Heart right ventricle (tissue), 16 donors: ENCODE measurements around the gene SH3YL1. TPM values are rescaled to one million over a fixed set of nuclear protein-coding genes. Genes with fewer than 3 reads are reported as not detected.

Source experiments
- ATAC-seq, 8 donors: fragments of 200-7000 bp; cut with Tn5 transposase; one replicate each; pipeline ENCODE4 v1.9.1; 2020; ENCODE audit warnings: mild to moderate bottlenecking in 8 of 8, moderate library complexity in 8 of 8, moderate number of reproducible peaks in 1 of 8
- DNase-seq, 2 donors: peaks; one replicate each; pipeline ENCODE4 v3.0.0-alpha.2; 2020
- H3K27ac ChIP-seq, 10 donors: fragments of 200-600 bp; sonication (generic) in 2 of 10; one replicate each; pipeline versions ENCODE4 v1.5.0 to v1.8.0; 2020 to 2022; ENCODE audit warnings: mild to moderate bottlenecking in 3 of 10
- H3K27me3 ChIP-seq, 7 donors: fragments of 200-600 bp; one replicate each; pipeline ENCODE4 v1.8.0; 2021 to 2022; ENCODE audit warnings: mild to moderate bottlenecking in 2 of 7
- H3K36me3 ChIP-seq, 9 donors: fragments of 200-600 bp; sonication (generic) in 1 of 9; one replicate each; pipeline versions ENCODE4 v1.5.0 to v1.8.0; 2020 to 2022; ENCODE audit warnings: mild to moderate bottlenecking in 2 of 9
- H3K4me1 ChIP-seq, 9 donors: fragments of 200-600 bp; sonication (generic) in 1 of 9; one replicate each; pipeline versions ENCODE4 v1.5.0 to v1.8.0; 2020 to 2022; ENCODE audit warnings: mild to moderate bottlenecking in 4 of 9
- H3K4me3 ChIP-seq, 10 donors: fragments of 200-600 bp; sonication (generic) in 2 of 10; one replicate each; pipeline versions ENCODE4 v1.5.0 to v1.8.0; 2020 to 2022; ENCODE audit warnings: mild to moderate bottlenecking in 7 of 10, moderate library complexity in 2 of 10
- H3K9me3 ChIP-seq, 11 donors: fragments of 200-600 bp in 10 of 11; sonication (generic) in 2 of 11; one replicate each; pipeline versions ENCODE4 v1.5.0 to v1.8.0; 2013 to 2022; ENCODE audit warnings: mild to moderate bottlenecking in 2 of 11, control low read depth in 1 of 11, moderate library complexity in 1 of 11
- WGBS, 2 donors: extraction: QIAGEN DNeasy Blood & Tissue Kit; methylation state at CpG; one replicate each; pipeline ENCODE4 v1.1.7; 2013; ENCODE audit warnings: inconsistent platforms in 1 of 2; 5-methylcytosine and 5-hydroxymethylcytosine counted together
- intact Hi-C, 10 donors: fragments of 100-400 bp; cut with DNase I; formaldehyde crosslinking; loops; one replicate each; pipeline versions ENCODE4 v1.11.1 to v1.14.2; 2022
- polyA plus RNA-seq, 2 donors: library from polyadenylated mRNA; stranded (reverse); fragments of 200-250 nt; gene quantifications; one replicate each; pipeline ENCODE4 v1.2.3, GENCODE V29; 2013
- total RNA-seq, 10 donors: library from RNA; stranded (reverse); fragmentation: NEBNext Ultra II Directional in 3 of 10; extraction: Animal tissue kit (Norgen Biotek cat#: 25700) in 3 of 10; gene quantifications; one replicate each; pipeline versions ENCODE4 v1.2.1 to v1.2.4, GENCODE V29; 2021 to 2023
- TF ChIP-seq, protein P1 (sequence below), 9 donors: fragments of 200-600 bp; sonication (generic) in 2 of 9; IDR thresholded peaks; one replicate each; pipeline versions ENCODE4 v1.5.0 to v1.8.0; 2021 to 2022; ENCODE audit warnings: antibody characterized with exemption in 9 of 9, mild to moderate bottlenecking in 5 of 9, moderate library complexity in 1 of 9
- donor health status: Arrhythmogenic right ventricular cardiomyopathy.
- donor health status: ischemic (EF 13 %, LVEDD 7.1; RV severe dilation, severe dysfunction).
- donor health status: healthy with polysubstance abuse.
- donor health status: DM: no; HTN: yes; CAD: no.
- donor health status: DM: no; HTN: no; CAD: no.
- donor health status: ischemic (EF 25% LVEDD 6.9; RV normal size, moderate dysfunction).
- donor health status: ischemic (EF 25% LVEDD 5.7; RV mildly dilated, moderate dysfunction).
- donor health status: healthy.
- donor health status: DM: yes; HTN: yes; CAD: no.
- donor health status: Ischemic cardiomyopathy.
- donor health status: ischemic (EF 35%, LVEDD 5.7; RV mildly dilated, moderate dysfunction).
- donor health status: nonischemic (EF 11% LVEDD 7.7; RV severe dilation, severe dysfunction).
- donor health status: DM: yes; HTN: yes; CAD: no.
- donor health status: PGD.
- donor health status: ischemic (EF 29% LVEDD 5.4; RV normal size, mild dysfunction).
- donor health status: nonischemic (EF 23%, LVEDD 6.1; RV moderate dilation, normal function).

SH3YL1 gene
- total and polyA plus RNA-seq, 12 donors = 7.6 to 39.1 (median 9.3) TPM

DNA sequence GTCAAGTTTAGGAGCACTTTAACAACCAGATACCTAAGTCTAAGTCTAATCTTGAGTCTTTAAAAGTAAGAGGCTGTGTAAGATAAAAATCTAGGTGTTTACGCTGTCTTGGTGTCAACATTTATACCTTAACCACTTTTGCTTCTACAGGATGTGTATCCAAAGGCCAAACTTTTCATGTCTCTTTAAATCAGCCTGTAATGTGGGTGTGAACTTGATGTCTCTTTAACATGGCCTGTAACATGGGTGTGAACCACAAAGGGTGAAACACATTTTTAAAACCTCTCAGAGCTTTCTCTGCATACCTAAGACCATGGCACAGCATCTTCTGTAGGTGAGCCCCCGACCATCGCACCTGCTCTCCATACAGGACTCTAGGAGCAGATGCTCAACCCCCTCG, 40.4 kb downstream of the SH3YL1 start:
- H3K27ac ChIP-seq = no peak overlapping the region
- intact Hi-C loops = no loop called here
- no peaks in the 10 kb centered on the region for H3K27me3 ChIP-seq
- no peaks in the 10 kb centered on the region for H3K9me3 ChIP-seq
- H3K4me3 ChIP-seq = no peak overlapping the region
- no peak for DNase-seq
- no peak for ATAC-seq
- TF ChIP-seq, protein P1, sequence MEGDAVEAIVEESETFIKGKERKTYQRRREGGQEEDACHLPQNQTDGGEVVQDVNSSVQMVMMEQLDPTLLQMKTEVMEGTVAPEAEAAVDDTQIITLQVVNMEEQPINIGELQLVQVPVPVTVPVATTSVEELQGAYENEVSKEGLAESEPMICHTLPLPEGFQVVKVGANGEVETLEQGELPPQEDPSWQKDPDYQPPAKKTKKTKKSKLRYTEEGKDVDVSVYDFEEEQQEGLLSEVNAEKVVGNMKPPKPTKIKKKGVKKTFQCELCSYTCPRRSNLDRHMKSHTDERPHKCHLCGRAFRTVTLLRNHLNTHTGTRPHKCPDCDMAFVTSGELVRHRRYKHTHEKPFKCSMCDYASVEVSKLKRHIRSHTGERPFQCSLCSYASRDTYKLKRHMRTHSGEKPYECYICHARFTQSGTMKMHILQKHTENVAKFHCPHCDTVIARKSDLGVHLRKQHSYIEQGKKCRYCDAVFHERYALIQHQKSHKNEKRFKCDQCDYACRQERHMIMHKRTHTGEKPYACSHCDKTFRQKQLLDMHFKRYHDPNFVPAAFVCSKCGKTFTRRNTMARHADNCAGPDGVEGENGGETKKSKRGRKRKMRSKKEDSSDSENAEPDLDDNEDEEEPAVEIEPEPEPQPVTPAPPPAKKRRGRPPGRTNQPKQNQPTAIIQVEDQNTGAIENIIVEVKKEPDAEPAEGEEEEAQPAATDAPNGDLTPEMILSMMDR (IDR thresholded peaks at IDR 0.05) = no peak
- H3K36me3 ChIP-seq = peaks cover 0 to 81% (median 4%) of the 10 kb centered on the region in 9 donors
- H3K4me1 ChIP-seq = no peaks in the 10 kb centered on the region
- WGBS, 2 donors = 90 to 91% methylated on average over 4 of the region's 4 CpGs

DNA sequence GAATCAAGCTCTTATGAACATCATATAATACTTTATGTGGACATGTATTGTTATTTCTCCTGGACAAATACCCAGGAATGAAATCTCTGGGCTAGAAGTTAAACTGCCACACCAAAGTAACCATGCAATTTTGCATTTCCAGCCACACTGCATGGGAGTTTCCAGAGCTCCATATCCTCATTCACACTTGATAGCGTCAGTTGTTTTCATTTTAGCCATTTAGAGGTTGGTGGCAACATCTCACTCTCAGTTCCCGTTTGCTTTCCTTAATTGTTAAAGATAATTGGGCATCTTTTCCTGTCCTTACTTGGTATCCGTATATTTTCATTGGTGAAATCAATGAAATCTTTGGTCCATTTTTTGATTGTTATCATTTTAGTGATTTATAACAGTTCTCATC, 47.8 kb downstream of the SH3YL1 start:
- H3K27ac ChIP-seq = no peak overlapping the region
- peaks cover 0 to 22% (median 6%) of the 10 kb centered on the region in 11 donors for H3K9me3 ChIP-seq
- H3K4me1 ChIP-seq = no peaks in the 10 kb centered on the region
- H3K27me3 ChIP-seq = peaks cover 0 to 18% (median 12%) of the 10 kb centered on the region in 7 donors
- peaks cover 0 to 32% (median 0%) of the 10 kb centered on the region in 9 donors for H3K36me3 ChIP-seq
- DNase-seq = no peak
- TF ChIP-seq, protein P1 (IDR thresholded peaks at IDR 0.05) = no peak
- 89 to 92% methylated on average over 3 of the region's 3 CpGs for WGBS, 2 donors
- H3K4me3 ChIP-seq = no peak overlapping the region
- no peak for ATAC-seq
- intact Hi-C loops = no loop called here

DNA sequence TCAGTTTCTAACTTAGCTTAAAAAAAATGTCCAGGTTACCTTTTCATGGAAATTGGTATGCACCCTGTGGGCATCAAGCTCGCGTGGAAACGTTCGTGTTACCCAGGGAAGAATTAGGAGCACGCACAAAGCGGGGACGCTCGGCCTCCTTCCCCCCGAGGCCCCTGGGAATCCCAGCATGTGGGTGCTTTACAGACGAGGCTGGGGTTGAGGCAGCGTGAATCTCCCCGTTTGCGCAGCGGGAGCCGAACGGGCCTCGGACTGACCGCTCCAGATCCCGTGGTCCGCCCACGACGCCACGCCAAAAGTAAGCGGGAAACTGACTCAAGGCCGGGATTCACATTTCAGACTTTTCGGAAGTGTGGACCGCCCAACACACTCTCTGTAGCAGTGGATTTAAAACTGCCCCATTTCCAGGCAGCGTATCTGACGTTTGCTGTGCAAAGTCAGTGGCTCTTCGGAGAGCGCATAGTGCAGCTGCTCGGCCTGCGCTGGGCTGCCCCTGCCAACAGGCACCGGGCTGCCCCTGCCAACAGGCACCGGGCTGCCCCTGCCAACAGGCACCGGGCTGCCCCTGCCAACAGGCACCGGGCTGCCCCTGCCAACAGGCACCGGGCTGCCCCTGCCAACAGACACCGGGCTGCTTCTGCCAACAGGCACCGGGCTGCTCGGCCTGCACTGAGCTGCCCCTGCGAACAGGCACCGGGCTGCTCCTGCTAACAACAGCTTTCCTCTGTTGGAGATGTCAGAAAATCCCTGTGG, 49.7 kb downstream of the SH3YL1 start:
- 85 to 87% methylated on average over 43 of the region's 43 CpGs for WGBS, 2 donors
- H3K27me3 ChIP-seq = peaks cover 0 to 36% (median 12%) of the 10 kb centered on the region in 7 donors
- H3K9me3 ChIP-seq = peaks cover 0 to 22% (median 6%) of the 10 kb centered on the region in 11 donors
- intact Hi-C loops = no loop called here
- ATAC-seq (peak; percentile 55 to 95 (median 79)), DNase-seq (peak; percentile 10 to 34)
- no peaks in the 10 kb centered on the region for H3K4me1 ChIP-seq
- peaks cover 0 to 20% (median 0%) of the 10 kb centered on the region in 9 donors for H3K36me3 ChIP-seq
- no peak overlapping the region for H3K4me3 ChIP-seq
- no peak overlapping the region for H3K27ac ChIP-seq
- TF ChIP-seq, protein P1 (IDR thresholded peaks at IDR 0.05) = no peak

DNA sequence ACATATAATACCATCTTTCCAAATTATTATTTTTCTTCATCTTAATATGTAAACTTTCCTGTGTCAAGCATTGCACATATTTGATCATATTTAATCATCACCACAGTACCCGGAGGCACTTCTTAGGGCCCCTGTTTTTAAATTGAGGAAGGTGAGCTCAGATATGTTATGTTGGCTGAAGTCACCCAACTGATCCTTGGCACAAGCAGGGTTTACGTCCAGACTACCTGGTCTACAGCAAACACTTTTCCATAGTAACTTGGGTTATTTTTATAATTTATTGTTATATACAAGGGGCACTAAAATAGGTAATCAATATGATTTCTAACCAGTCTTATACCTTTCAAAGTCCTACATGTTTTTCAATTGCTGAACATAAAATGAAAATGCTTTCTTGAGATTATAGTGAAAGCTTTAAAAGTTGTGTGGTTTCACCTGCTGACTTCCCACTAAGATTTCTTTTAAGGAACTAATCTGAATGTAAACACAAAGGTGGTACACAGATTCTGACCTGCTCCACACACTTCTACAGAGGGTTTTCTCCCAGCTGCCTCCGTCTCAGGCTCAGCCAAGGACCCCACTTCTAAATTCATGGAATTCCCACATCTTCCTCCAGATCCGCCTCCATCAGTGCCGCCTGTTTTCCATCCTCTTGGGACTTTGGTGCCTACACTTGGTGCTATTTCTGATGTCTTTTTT, 52.2 kb downstream of the SH3YL1 start:
- H3K27me3 ChIP-seq = peaks cover 0 to 36% (median 16%) of the 10 kb centered on the region in 7 donors

More for the DNA sequence above, 52.2 kb downstream of the SH3YL1 start:
- TF ChIP-seq, protein P1 (IDR thresholded peaks at IDR 0.05) = no peak
- Histone ChIP-seq H3K9me3 (peaks cover 0 to 22% (median 6%) of the 10 kb centered on the region in 11 donors), H3K27ac (no peak overlapping the region), H3K36me3 (no peaks in the 10 kb centered on the region), H3K4me1 (no peaks in the 10 kb centered on the region), H3K4me3 (no peak overlapping the region)
- no peak for ATAC-seq
- WGBS, 2 donors = 63 to 76% methylated on average over 5 of the region's 5 CpGs
- DNase-seq = no peak
- intact Hi-C loops = no loop called here
